NCI-H446 (cell line): ENCODE data around the gene KLF16.

Experiments
- DNase-seq, 2 experiments: peaks; one replicate each; lab custom pipeline; 2025; lab: John Stamatoyannopoulos, UW

The KLF16 gene

DNA sequence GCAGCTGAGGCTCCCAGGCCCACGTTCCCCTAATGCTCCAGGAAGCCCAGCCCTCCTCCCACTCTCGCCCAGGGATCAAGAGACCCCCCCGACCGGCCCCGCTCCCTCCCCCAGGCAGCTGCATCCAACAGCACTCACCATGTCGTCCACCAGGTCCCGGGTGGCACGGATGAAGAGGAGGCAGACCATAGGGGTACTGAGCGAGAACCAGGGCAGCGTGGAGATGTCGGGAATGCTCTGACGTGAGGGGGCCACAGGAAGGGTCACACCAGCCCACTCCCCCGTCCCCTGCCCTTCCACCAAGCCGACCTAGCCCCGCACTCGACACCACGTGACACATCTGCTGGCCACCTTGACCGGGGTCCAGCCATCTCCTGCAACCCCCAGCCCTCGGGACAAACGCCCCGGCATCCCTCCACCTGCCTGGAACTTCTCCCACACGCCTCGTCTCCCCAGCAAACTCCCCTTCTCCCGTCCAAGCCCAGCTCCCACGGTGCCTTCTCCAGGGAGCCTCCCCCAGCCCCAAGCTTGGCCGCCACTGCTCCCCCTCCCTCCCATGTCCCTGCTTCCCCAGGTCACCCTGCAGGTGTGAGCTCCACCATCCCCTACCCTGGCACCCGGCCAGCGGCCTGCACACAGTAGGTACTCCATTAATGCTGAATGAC is 56.2 kb downstream of the KLF16 start:
- no peak for DNase-seq

DNA sequence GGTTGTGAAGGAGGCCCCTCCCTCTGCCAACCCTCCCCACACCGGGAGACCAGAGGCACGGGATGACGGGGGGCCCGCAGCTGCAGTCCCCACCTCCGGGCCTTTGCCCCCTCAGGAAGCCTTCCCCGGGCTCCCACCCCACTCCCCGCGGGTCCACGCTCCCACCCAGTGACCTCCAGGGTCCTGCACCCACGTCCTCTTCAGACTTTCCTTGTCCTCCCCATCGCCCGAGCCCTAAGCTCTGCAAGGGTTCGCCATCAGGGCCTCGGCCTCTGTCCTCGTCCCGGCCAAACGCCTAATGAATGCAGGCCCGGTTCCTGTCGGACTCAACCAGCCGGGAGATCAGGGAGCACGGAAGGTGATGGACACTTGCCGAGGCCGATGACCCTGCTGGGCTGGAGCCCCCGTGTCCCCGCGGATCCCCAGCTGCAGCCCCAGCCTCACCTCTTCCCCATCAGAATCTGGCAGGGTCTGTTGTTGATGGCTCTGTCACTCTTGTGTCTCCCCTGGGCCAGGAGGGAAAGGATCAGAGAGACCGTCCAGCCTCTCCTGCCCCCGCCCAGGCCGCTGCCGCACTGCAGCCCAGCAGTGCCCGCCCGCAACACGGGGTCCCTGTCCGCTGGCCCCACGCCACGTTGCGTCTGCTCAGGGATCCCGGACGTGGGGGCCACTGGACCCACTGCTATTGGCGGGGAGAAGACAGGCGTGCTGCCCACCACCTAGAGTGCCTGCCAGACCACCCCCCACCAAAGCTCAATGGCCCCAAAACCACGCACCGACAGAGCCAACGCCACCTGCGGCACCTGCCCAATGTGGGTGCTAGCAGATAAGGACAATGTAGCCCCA is 57.0 kb downstream of the KLF16 start:
- no peak for DNase-seq

DNA sequence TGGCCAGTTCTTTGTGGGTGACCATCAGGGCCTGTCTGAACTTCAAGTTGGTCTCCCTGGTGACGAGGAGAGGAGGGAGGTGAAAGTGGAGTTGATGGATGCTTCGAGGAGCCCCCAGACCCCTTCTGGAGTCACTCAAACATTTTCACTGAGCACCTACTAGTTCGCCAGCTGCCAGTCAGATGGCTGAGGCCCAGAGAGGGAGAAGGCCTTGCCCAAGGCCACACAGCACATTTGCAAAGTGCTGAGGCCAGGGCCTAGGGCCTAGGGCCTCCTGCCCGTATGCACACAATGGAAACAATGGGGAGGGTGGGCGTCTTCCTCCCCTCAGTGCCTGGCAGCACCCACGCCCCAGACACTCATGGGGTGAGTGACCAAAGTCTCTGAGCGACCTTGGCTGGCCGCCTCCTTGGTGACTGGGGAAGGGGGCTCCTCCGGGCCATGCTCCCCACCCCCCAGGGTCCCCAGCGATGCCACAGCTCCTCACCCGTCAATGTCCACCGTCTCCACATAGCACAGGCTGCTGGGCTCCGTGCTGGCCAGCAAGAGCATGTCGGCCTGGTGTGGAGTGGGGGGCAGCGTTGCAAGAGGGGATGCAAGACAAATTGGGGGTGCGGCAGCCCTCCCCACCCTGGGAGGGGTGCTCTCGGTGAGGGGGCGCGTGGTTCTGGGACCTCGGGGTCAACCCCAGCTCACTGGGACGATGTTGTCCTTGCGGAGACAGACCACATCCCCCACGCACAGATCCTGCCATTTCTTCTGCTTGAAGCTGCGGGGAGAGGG is 57.8 kb downstream of the KLF16 start:
- DNase-seq, result no peak

DNA sequence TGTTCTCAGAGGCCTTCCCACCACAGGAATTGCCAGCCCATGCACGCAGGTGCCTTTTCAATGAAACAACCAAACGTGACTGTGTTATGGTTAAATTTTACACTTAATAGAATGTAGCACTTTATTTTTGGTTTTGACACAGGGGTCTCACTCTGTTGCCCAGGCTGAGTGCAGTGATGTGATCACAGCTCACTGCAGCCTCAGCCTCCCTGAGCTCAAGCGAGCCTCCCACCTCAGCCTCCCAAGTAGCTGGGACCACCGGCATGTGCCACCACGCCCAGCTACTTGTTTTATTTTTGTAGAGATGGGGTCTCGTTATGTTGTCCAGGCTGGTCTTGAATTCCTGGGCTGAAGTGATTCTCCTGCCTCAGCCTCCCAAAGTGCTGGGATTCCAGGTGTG is 58.5 kb downstream of the KLF16 start:
- no peak for DNase-seq
